Stomach (tissue), 9 donors: Measurements from ENCODE around the gene RNF151. TPM values are rescaled to one million over a fixed set of nuclear protein-coding genes. Genes with fewer than 3 reads are reported as not detected.

Experiments used
- DNase-seq, 2 donors: peaks; one replicate each; pipeline versions ENCODE4 v3.0.0 to v3.0.0-alpha.2; 2013 to 2019
- H3K27ac ChIP-seq, 5 donors: fragments of 200-600 bp in 4 of 5; sonication (generic) in 4 of 5; one replicate each; pipeline ENCODE4 v1.5.1; 2013 to 2019; ENCODE audit warnings: mild to moderate bottlenecking in 1 of 5, moderate library complexity in 1 of 5
- H3K27me3 ChIP-seq, 3 donors: fragments of 200-600 bp; sonication (generic); one replicate each; pipeline ENCODE4 v1.5.1; 2017 to 2019; ENCODE audit warnings: mixed run types in 1 of 3
- H3K36me3 ChIP-seq, 4 donors: fragments of 200-600 bp; sonication (generic); 1 replicate in 3 of 4; 2 replicates in 1 of 4; pipeline ENCODE4 v1.5.1; 2016 to 2019
- H3K4me1 ChIP-seq, 4 donors: fragments of 200-600 bp; sonication (generic); one replicate each; pipeline ENCODE4 v1.5.1; 2016 to 2019
- H3K4me3 ChIP-seq, 4 donors: fragments of 200-600 bp; sonication (generic) in 3 of 4; one replicate each; pipeline ENCODE4 v1.5.1; 2016 to 2019; ENCODE audit warnings: mild to moderate bottlenecking in 1 of 4
- H3K9me3 ChIP-seq, 4 donors: fragments of 200-600 bp; sonication (generic); one replicate each; pipeline ENCODE4 v1.5.1; 2016 to 2019
- CTCF ChIP-seq, 7 experiments: fragments of 450-650 bp in 4 of 7; fragments of 200-600 bp in 3 of 7; sonication (generic) in 3 of 7; IDR thresholded peaks; one replicate each; pipeline ENCODE4 v1.5.1; 2016 to 2019; ENCODE audit warnings: antibody characterized with exemption in 7 of 7, control low read depth in 2 of 7, mild to moderate bottlenecking in 1 of 7
- EP300 ChIP-seq: sonication (generic); formaldehyde crosslinking; IDR thresholded peaks from one replicate; pipeline ENCODE4 v1.6.1; 2017; ENCODE audit warnings: antibody characterized with exemption
- POLR2A ChIP-seq, 4 donors: fragments of 450-650 bp; IDR thresholded peaks; one replicate each; pipeline ENCODE4 v1.6.1; 2016; ENCODE audit warnings: antibody characterized with exemption in 4 of 4, control low read depth in 2 of 4, mild to moderate bottlenecking in 1 of 4, moderate library complexity in 1 of 4
- POLR2AphosphoS5 ChIP-seq, 3 donors: sonication (generic); formaldehyde crosslinking; IDR thresholded peaks; one replicate each; pipeline ENCODE4 v1.6.1; 2016; ENCODE audit warnings: antibody characterized with exemption in 3 of 3
- WGBS, 5 donors: extraction: QIAGEN DNeasy Blood & Tissue Kit in 3 of 5; methylation state at CpG; one replicate each; pipeline versions ENCODE4 v1.1.5 to v1.1.7; 2013 to 2018; 5-methylcytosine and 5-hydroxymethylcytosine counted together
- intact Hi-C: fragments of 100-400 bp; cut with DNase I; formaldehyde crosslinking; loops from one replicate; pipeline ENCODE4 v1.15.1; 2023; ENCODE audit warnings: low total_unique reads
- polyA plus RNA-seq, 3 donors: library from polyadenylated mRNA; stranded (reverse); fragments of 200-250 nt; gene quantifications; one replicate each; pipeline ENCODE4 v1.2.3, GENCODE V29; 2013
- total RNA-seq, 5 donors: library from RNA; depleted of rRNA; stranded (reverse); fragments of >200 nt; gene quantifications; one replicate each; pipeline versions ENCODE4 v1.1.0 to v1.2.3, GENCODE V29; 2014 to 2016
- donor health status: healthy with polysubstance abuse.
- donor health status: Bipolar disorder and iron deficiency.
- donor health status: healthy.

Gene RNF151
- total and polyA plus RNA-seq, 8 donors = not detected

GRCh38 chr16:1964506-1965395 is 1.9 kb upstream of the RNF151 start, which contains the start of gene RPS2:
TSS of gene RPS2 (minus strand) at chr16:1964826. CDS start at chr16:1964625, 201 bp downstream.
- no peaks in the 10 kb centered on the region for H3K27me3 ChIP-seq
- intact Hi-C loops = no loop called here
- H3K27ac ChIP-seq = peak within 1 kb of the TSS; percentile 94 to 98 (median 97)
- peaks cover 43 to 60% (median 47%) of the 10 kb centered on the region in 4 donors for H3K4me1 ChIP-seq
- no peaks in the 10 kb centered on the region for H3K9me3 ChIP-seq
- H3K36me3 ChIP-seq = peaks cover 23 to 31% (median 26%) of the 10 kb centered on the region in 4 donors
- peak within 1 kb of the TSS; percentile 75 to 90 (median 83) for H3K4me3 ChIP-seq
- DNase-seq = peak; percentile 99 to 100
- 0 to 1% (median 0%) methylated on average over 2 to 97 of the region's 97 CpGs for WGBS, 5 donors
- peak in 2 of 4 donors; percentile 92 to 94 for TF ChIP-seq POLR2A (IDR thresholded peaks at IDR 0.05)
- no peak for TF ChIP-seq CTCF (IDR thresholded peaks at IDR 0.05)
- TF ChIP-seq POLR2AphosphoS5 (IDR thresholded peaks at IDR 0.05) = peak; percentile 62 to 100 (median 98)
- peak; percentile 54 for TF ChIP-seq EP300

DNA sequence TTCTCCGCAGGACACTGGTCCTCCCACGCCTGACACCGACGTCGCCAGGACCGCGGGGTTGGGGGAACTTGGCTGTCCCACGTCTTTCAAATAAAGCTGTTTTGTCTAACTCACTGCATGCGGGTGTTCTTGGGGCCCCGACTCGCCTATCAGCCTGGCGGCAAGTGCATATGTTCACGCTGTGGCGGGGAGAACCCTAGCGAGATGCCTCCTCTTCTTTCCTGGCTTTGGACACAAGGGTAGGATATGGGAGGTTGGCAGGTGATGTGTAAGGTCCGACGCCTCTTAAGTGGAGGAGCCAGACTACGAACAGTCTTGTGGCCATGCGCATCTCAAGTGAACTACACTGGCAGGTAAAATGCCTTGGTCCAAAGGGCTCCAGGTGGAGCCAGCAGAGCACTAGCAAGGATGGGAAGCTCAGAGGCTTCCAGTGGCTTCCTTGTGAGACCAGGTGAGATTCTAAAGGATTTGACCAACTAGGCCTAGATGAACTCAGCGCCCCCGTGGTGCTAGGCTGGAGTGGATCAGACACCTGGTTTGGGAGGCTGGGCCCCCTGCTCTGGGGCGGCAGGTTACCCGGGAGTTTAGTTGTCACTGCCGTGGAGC is 1.2 kb upstream of the RNF151 start:
- H3K4me3 ChIP-seq = peak overlapping the region; percentile 75 to 90 (median 83)
- H3K27ac ChIP-seq = peak overlapping the region; percentile 94 to 98 (median 97)
- WGBS, 5 donors = 14 to 18% (median 17%) methylated on average over 24 of the region's 24 CpGs
- peaks cover 36 to 58% (median 41%) of the 10 kb centered on the region in 4 donors for H3K4me1 ChIP-seq
- intact Hi-C loops = no loop called here
- H3K9me3 ChIP-seq = no peaks in the 10 kb centered on the region
- TF ChIP-seq POLR2A (IDR thresholded peaks at IDR 0.05) = no peak
- TF ChIP-seq EP300 = no peak
- peaks cover 23 to 31% (median 26%) of the 10 kb centered on the region in 4 donors for H3K36me3 ChIP-seq
- DNase-seq = no peak
- no peaks in the 10 kb centered on the region for H3K27me3 ChIP-seq

GRCh38 chr16:1968146-1968953 is 1.7 kb downstream of the RNF151 start:
- Histone ChIP-seq H3K27ac (no peak overlapping the region), H3K36me3 (peaks cover 0 to 8% (median 2%) of the 10 kb centered on the region in 4 donors), H3K4me1 (peaks cover 34 to 52% (median 43%) of the 10 kb centered on the region in 4 donors), H3K4me3 (no peak overlapping the region), H3K9me3 (no peaks in the 10 kb centered on the region), H3K27me3 (no peaks in the 10 kb centered on the region)
- 85 to 93% (median 89%) methylated on average over 33 to 41 of the region's 41 CpGs for WGBS, 5 donors
- intact Hi-C loops = no loop called here
- TF ChIP-seq CTCF (IDR thresholded peaks at IDR 0.05) (no peak), POLR2A (IDR thresholded peaks at IDR 0.05) (no peak)
- DNase-seq = no peak

- H3K36me3 ChIP-seq = peaks cover 28 to 34% (median 32%) of the 10 kb centered on the region in 4 donors
- TF ChIP-seq POLR2AphosphoS5 (IDR thresholded peaks at IDR 0.05) = peak; percentile 98 to 100 (median 99)
- peak in 1 of 7 experiments; percentile 33 for TF ChIP-seq CTCF (IDR thresholded peaks at IDR 0.05)
- TF ChIP-seq EP300 = no peak
- TF ChIP-seq POLR2A (IDR thresholded peaks at IDR 0.05) = peak in 2 of 4 donors; percentile 83 to 89
- H3K27ac ChIP-seq = peak within 1 kb of the TSS; percentile 92 to 96 (median 94)
- H3K27me3 ChIP-seq = peaks cover 0 to 28% (median 0%) of the 10 kb centered on the region in 3 donors
- no peaks in the 10 kb centered on the region for H3K9me3 ChIP-seq
- H3K4me1 ChIP-seq = peaks cover 20 to 41% (median 31%) of the 10 kb centered on the region in 4 donors
- peak; percentile 94 to 98 for DNase-seq
- 0 to 1% (median 0%) methylated on average over 33 to 78 of the region's 78 CpGs for WGBS, 5 donors
- intact Hi-C loops = no loop called here
- H3K4me3 ChIP-seq = peak within 1 kb of the TSS; percentile 97 to 100 (median 100)
Measured at GRCh38 chr16:1971796-1972489, 5.3 kb downstream of the RNF151 start, which contains the start of gene TBL3. TSS of gene TBL3 (plus strand) at chr16:1972053. CDS start at chr16:1972165, 112 bp downstream.
